ENCODE results near the gene MTERF1. TPM values are rescaled to one million over a fixed set of nuclear protein-coding genes. Genes with fewer than 3 reads are reported as not detected.
A peak's percentile ranks its signal among the peaks of the same experiment; 100 is the strongest.

MTERF1 gene
- total and polyA plus RNA-seq, 9 of the 15 experiments (the other 6 are each of a cell fraction or from before 2014, with no cell fraction given) = 15.7 to 49.2 (median 29.1) TPM

GRCh38 chr7:91899563-91899962 lies 19.1 kb upstream of the MTERF1 start:
- no peak overlapping the region for H3K4me3 ChIP-seq
- H2AFZ ChIP-seq (ENCODE audit: low read depth, low read length) = no peak overlapping the region
- no peak for ATAC-seq
- BruUV-seq (replicated peaks) = no TSS peak
- no peak overlapping the region for H3K4me2 ChIP-seq (ENCODE audit: insufficient read depth, low read length)
- peaks cover 0 to 6% of the 10 kb centered on the region in 2 experiments; a peak in 2 of 5 replicates for H3K4me1 ChIP-seq (replicated peaks in 1 of 2; ENCODE audit: control insufficient read depth in 2 of 2, insufficient read depth in 2 of 2, low read length in 2 of 2)
- DNase-seq (ENCODE audit: extremely low read depth in 1 of 4, low spot score in 3 of 4) = no peak
- H3K27ac ChIP-seq (ENCODE audit: extremely low read depth, low read depth, low read length) = no peak overlapping the region
- no peak overlapping the region for H3K9ac ChIP-seq (ENCODE audit: insufficient read depth in 1 of 2, low read depth in 2 of 2, low read length in 2 of 2)
- ChIA-PET CTCF (ENCODE audit: low intra/inter-chr PET ratio) (no interaction called here), POLR2A (no interaction called here)
- H3K27me3 ChIP-seq (ENCODE audit: control insufficient read depth in 2 of 2, insufficient read depth in 2 of 2, low read length in 2 of 2) = no peaks in the 10 kb centered on the region
- no peak for FAIRE-seq
- intact Hi-C loops (cut with micrococcal nuclease) (no loop called here), in situ Hi-C loops (cut with MboI) (no loop called here)
- WGBS (ENCODE audit: insufficient coverage, low coverage, missing lambda C conversion rate) = 52% methylated on average over 1 of the region's 1 CpG
- no peaks in the 10 kb centered on the region for H3K9me1 ChIP-seq (ENCODE audit: control insufficient read depth, insufficient read depth, low read length)
- H3K9me3 ChIP-seq (replicated peaks; ENCODE audit: control insufficient read depth, insufficient read depth, low read depth, low read length) = no peaks in the 10 kb centered on the region
- no peaks in the 10 kb centered on the region for H3K79me2 ChIP-seq (ENCODE audit: control insufficient read depth, insufficient read depth, low read length)
- H3K36me3 ChIP-seq (ENCODE audit: control insufficient read depth, insufficient read depth, low read length) = no peaks in the 10 kb centered on the region
- no peaks in the 10 kb centered on the region for H4K20me1 ChIP-seq (replicated peaks; ENCODE audit: control insufficient read depth, insufficient read depth, low read length)
- TF ChIP-seq MTA1 (IDR thresholded peaks at IDR 0.05; ENCODE audit: borderline replicate concordance) = no peak
- TF ChIP-seq ZNF354B (CRISPR knock-in tag; IDR thresholded peaks at IDR 0.05) = no peak
- peak; percentile 63; the same call in 1 of the 2 replicates for TF ChIP-seq MAFK (IDR thresholded peaks at IDR 0.05; ENCODE audit: low read length)
- no peak for TF ChIP-seq ZNF274 (IDR thresholded peaks at IDR 0.05; ENCODE audit: borderline replicate concordance, low read depth, low read length)
- no peak for TF ChIP-seq MCM5 (IDR thresholded peaks at IDR 0.05; ENCODE audit: low read depth)
- no peak for TF ChIP-seq ZFPM2 (CRISPR knock-in tag; IDR thresholded peaks at IDR 0.05)
- no peak for TF ChIP-seq ZNF589 (CRISPR knock-in tag; IDR thresholded peaks at IDR 0.05; ENCODE audit: low read depth)
- TF ChIP-seq ZBTB40 (IDR thresholded peaks at IDR 0.05) = no peak
- no peak for TF ChIP-seq ZBTB40 (CRISPR knock-in tag; IDR thresholded peaks at IDR 0.05)
- TF ChIP-seq RBBP5 (IDR thresholded peaks at IDR 0.05; ENCODE audit: borderline replicate concordance, insufficient read depth, low read length, poor library complexity, severe bottlenecking) = no peak
- no peak for TF ChIP-seq ZNF696 (CRISPR knock-in tag; conservative IDR thresholded peaks at IDR 0.05)
- no peak for TF ChIP-seq ZNF311 (CRISPR knock-in tag; IDR thresholded peaks at IDR 0.05)
- peak; percentile 73 for TF ChIP-seq C11orf30 (IDR thresholded peaks at IDR 0.05; ENCODE audit: low read depth)
- no peak for TF ChIP-seq DLX4 (CRISPR knock-in tag; IDR thresholded peaks at IDR 0.05)
- peak; percentile 66 for TF ChIP-seq MAFF (IDR thresholded peaks at IDR 0.05; ENCODE audit: low read length)
- TF ChIP-seq MYC (IDR thresholded peaks at IDR 0.05; ENCODE audit: low read depth, low read length) = no peak
- no peak for TF ChIP-seq MYC (CRISPR knock-in tag; IDR thresholded peaks at IDR 0.05; ENCODE audit: borderline replicate concordance, low read depth)

Data from K562 (cell line).